Fibroblast of pulmonary artery (primary cell): Measurements from ENCODE around the gene P2RY6.

Experiments
- DNase-seq: peaks from one replicate; pipeline ENCODE4 v3.0.0-alpha.2; 2010; ENCODE audit warnings: low read depth
- H3K4me3 ChIP-seq: replicated peaks from 2 replicates; pipeline ENCODE4 v1.5.1; 2011; ENCODE audit warnings: low read depth, mild to moderate bottlenecking, control low read depth, low read length, moderate library complexity
- TF ChIP-seq, protein P1 (sequence below): IDR thresholded peaks from 2 replicates; pipeline ENCODE4 v1.5.1; 2011; ENCODE audit warnings: mild to moderate bottlenecking, control low read depth, low read length, inconsistent platforms; ENCODE audit errors: missing control alignments

The P2RY6 gene

DNA sequence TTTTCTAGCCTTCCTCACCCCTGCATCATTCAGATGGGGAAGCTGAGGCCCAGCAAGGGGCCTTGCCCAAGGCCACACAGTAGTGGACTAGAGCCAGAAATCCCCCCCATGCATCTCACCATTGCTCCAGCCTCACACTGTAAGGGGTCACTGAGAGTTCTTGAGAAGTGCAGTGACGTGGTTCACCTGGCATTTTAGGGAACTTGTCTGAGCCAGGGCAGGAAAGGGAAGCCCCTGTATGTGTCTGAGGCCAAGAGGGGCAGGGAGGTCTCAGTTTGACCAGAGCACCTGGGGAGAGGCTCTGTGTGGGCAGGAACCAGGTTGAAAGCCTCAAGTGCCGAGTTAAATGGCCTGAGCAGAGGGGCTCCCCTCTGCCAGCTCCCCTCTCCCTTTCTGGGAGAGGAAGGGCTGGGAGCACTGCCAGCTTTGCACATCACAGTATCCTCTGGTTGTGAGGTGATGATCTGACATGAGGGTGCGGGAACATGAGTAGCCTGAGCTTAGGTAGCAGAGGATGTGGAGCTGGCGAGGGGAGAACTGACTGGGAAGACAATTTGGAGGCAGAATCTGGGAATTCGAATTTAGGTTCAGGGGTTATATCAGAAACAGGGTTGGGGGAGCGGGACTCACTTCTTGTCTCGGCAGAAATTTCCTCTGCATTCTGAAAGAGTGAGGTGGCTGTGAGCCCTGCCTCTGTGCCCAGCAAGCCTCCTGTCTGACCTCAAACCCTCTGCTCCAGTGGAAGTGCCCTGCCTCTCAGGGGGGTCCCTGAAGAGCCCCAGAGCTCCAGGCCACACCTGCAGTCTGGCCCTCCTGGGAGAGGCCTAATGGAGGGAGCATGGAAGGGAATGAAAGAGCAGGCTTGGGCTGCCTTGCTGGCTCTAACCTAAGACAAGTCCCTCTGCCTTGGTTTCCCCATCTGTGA, 50.5 kb downstream of the P2RY6 start:
- no peak overlapping the region for H3K4me3 ChIP-seq
- TF ChIP-seq, protein P1, sequence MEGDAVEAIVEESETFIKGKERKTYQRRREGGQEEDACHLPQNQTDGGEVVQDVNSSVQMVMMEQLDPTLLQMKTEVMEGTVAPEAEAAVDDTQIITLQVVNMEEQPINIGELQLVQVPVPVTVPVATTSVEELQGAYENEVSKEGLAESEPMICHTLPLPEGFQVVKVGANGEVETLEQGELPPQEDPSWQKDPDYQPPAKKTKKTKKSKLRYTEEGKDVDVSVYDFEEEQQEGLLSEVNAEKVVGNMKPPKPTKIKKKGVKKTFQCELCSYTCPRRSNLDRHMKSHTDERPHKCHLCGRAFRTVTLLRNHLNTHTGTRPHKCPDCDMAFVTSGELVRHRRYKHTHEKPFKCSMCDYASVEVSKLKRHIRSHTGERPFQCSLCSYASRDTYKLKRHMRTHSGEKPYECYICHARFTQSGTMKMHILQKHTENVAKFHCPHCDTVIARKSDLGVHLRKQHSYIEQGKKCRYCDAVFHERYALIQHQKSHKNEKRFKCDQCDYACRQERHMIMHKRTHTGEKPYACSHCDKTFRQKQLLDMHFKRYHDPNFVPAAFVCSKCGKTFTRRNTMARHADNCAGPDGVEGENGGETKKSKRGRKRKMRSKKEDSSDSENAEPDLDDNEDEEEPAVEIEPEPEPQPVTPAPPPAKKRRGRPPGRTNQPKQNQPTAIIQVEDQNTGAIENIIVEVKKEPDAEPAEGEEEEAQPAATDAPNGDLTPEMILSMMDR = no peak
- peak; percentile 45 for DNase-seq

DNA sequence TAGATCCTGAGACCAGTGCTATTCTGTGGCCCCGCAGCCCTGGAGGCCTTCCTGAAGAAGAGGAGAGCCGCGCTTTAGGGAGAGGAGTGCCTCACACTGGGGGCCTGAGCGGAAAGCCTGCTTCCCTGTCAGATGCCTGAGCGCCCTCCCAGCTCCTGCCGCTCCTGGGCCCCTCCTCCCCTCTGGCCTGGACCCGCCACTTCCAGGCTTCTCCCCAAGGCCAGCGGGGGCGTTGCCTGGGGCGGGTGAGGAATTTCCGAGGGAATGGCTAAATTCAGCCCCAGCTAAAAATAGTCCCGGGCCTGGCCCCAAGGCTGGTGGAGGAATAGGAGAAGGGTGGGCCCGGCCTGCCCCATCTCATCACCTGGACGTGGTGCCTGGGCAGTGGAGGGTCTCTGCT, 51.3 kb downstream of the P2RY6 start:
- TF ChIP-seq, protein P1 = no peak
- DNase-seq = peak; percentile 76
- H3K4me3 ChIP-seq = no peak overlapping the region

DNA sequence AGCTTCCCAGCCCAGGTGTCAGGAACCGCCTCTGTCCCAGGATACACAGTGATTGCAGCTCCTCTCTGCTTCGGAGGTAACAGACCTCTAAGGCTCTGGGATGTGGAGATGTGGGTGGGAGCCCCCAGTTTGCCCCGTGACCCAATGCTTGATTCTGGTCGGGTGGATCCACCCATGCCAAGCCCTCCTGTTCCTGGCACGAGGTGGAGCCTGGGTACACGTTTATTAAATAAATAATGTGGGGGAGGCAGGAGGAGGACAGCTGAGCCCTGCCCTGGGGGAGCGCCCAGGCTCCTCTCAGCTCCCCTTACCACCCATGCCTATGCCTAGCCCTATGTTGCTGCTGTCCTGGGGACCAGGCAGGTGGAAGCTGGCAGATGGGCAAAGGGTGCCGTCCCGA, 52.0 kb downstream of the P2RY6 start:
- DNase-seq = no peak
- TF ChIP-seq, protein P1 = no peak
- no peak overlapping the region for H3K4me3 ChIP-seq

DNA sequence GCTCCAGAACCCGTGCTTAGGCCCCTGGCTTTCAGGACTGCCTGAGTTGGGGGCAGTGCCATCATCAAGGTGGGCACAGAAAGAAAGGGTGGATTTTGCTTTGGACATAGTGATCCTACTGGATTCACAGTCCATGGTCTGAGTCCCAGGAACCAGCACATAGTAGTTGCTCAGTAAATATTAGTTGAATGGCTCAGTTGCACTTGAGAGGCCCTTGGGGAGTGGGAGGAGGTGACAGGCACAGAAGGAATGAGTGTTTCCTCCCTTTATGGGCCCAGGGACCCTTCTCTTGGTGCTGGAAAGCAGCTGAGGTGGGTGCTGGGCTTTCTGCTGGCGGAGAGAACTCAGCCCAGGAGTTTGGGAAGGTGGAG, 52.5 kb downstream of the P2RY6 start:
- TF ChIP-seq, protein P1 = no peak
- no peak for DNase-seq
- H3K4me3 ChIP-seq = no peak overlapping the region

GRCh38 chr11:73325036-73325981, 53.2 kb downstream of the P2RY6 start:
- DNase-seq = peak; percentile 62
- no peak overlapping the region for H3K4me3 ChIP-seq
- TF ChIP-seq, protein P1 = no peak

- peak; percentile 52 for DNase-seq
- no peak overlapping the region for H3K4me3 ChIP-seq
- TF ChIP-seq, protein P1 = no peak
Observed at GRCh38 chr11:73326929-73327811, 55.0 kb downstream of the P2RY6 start.
